HEK293 (cell line): ENCODE data around the gene PA2G4.

ENCODE experiments used
- BCL11B ChIP-seq: fragments of 450-650 bp; formaldehyde crosslinking; IDR thresholded peaks from 2 replicates; pipeline ENCODE4 v1.5.1; 2016; ENCODE audit warnings: low read depth, missing biosample characterization, missing genetic modification characterization
- CTCF ChIP-seq: fragments of 450-650 bp; formaldehyde crosslinking; IDR thresholded peaks from 2 replicates; pipeline ENCODE4 v1.5.1; 2016; ENCODE audit warnings: missing biosample characterization, missing genetic modification characterization
- GLIS2 ChIP-seq: fragments of 450-650 bp; formaldehyde crosslinking; IDR thresholded peaks from 2 replicates; pipeline ENCODE4 v1.5.1; 2016; ENCODE audit warnings: missing biosample characterization, missing genetic modification characterization
- IKZF3 ChIP-seq: fragments of 450-650 bp; IDR thresholded peaks from 2 replicates; pipeline ENCODE4 v1.5.0; 2018; ENCODE audit warnings: missing biosample characterization, mild to moderate bottlenecking, missing genetic modification characterization, moderate library complexity
- KLF8 ChIP-seq: fragments of 450-650 bp; formaldehyde crosslinking; IDR thresholded peaks from 2 replicates; pipeline ENCODE4 v1.5.1; 2016; ENCODE audit warnings: missing biosample characterization, missing genetic modification characterization
- KLF9 ChIP-seq: fragments of 450-650 bp; formaldehyde crosslinking; IDR thresholded peaks from 2 replicates; pipeline ENCODE4 v1.5.1; 2016; ENCODE audit warnings: missing biosample characterization, missing genetic modification characterization, low read depth
- PRDM1 ChIP-seq: fragments of 450-650 bp; formaldehyde crosslinking; IDR thresholded peaks from 2 replicates; pipeline ENCODE4; 2016; ENCODE audit warnings: missing biosample characterization, missing genetic modification characterization
- SP7 ChIP-seq: fragments of 450-650 bp; formaldehyde crosslinking; IDR thresholded peaks from 2 replicates; pipeline ENCODE4 v1.5.1; 2016; ENCODE audit warnings: missing biosample characterization, missing genetic modification characterization
- YY1 ChIP-seq: fragments of 450-650 bp; formaldehyde crosslinking; IDR thresholded peaks from 2 replicates; pipeline ENCODE4 v1.5.1; 2018; ENCODE audit warnings: missing biosample characterization, missing genetic modification characterization
- ZBTB48 ChIP-seq: fragments of 450-650 bp; formaldehyde crosslinking; IDR thresholded peaks from 2 replicates; pipeline ENCODE4 v1.5.1; 2016; ENCODE audit warnings: missing biosample characterization, missing genetic modification characterization
- ZFHX2 ChIP-seq: fragments of 450-650 bp; formaldehyde crosslinking; conservative IDR thresholded peaks from 2 replicates; pipeline ENCODE4 v1.5.1; 2016; ENCODE audit warnings: missing biosample characterization, missing genetic modification characterization
- ZFP41 ChIP-seq: fragments of 450-650 bp; formaldehyde crosslinking; IDR thresholded peaks from 2 replicates; pipeline ENCODE4 v1.5.1; 2016; ENCODE audit warnings: missing biosample characterization, missing genetic modification characterization, borderline replicate concordance
- ZNF24 ChIP-seq: fragments of 450-650 bp; formaldehyde crosslinking; IDR thresholded peaks from 2 replicates; pipeline ENCODE4 v1.5.1; 2016; ENCODE audit warnings: missing biosample characterization, missing genetic modification characterization
- ZNF335 ChIP-seq: fragments of 450-650 bp; formaldehyde crosslinking; conservative IDR thresholded peaks from 2 replicates; pipeline ENCODE4 v1.5.1; 2016; ENCODE audit warnings: missing biosample characterization, missing genetic modification characterization
- ZNF366 ChIP-seq: fragments of 450-650 bp; formaldehyde crosslinking; conservative IDR thresholded peaks from 2 replicates; pipeline ENCODE4 v1.5.1; 2016; ENCODE audit warnings: missing biosample characterization, missing genetic modification characterization
- ZNF530 ChIP-seq: fragments of 450-650 bp; formaldehyde crosslinking; IDR thresholded peaks from 2 replicates; pipeline ENCODE4 v1.5.1; 2016; ENCODE audit warnings: low read depth, missing biosample characterization, missing genetic modification characterization
- ZNF654 ChIP-seq: fragments of 450-650 bp; formaldehyde crosslinking; IDR thresholded peaks from 2 replicates; pipeline ENCODE4 v1.5.1; 2016; ENCODE audit warnings: low read depth, missing biosample characterization, missing genetic modification characterization
- ZNF660 ChIP-seq: fragments of 450-650 bp; IDR thresholded peaks from 2 replicates; pipeline ENCODE4 v1.5.1; 2018; ENCODE audit warnings: missing biosample characterization, mild to moderate bottlenecking, missing genetic modification characterization
- ZXDB ChIP-seq: fragments of 450-650 bp; formaldehyde crosslinking; IDR thresholded peaks from 2 replicates; pipeline ENCODE4 v1.5.1; 2016; ENCODE audit warnings: missing biosample characterization, missing genetic modification characterization
- TF ChIP-seq, protein P1 (sequence below): fragments of 450-650 bp; formaldehyde crosslinking; IDR thresholded peaks from 2 replicates; pipeline ENCODE4 v1.5.1; 2017; ENCODE audit warnings: missing biosample characterization, missing genetic modification characterization
- TF ChIP-seq, protein P2 (sequence below): fragments of 450-650 bp; formaldehyde crosslinking; IDR thresholded peaks from 2 replicates; pipeline ENCODE4 v1.5.1; 2017; ENCODE audit warnings: missing biosample characterization, missing genetic modification characterization
- TF ChIP-seq, protein P3 (sequence below): fragments of 450-650 bp; formaldehyde crosslinking; IDR thresholded peaks from 2 replicates; pipeline ENCODE4 v1.5.1; 2016; ENCODE audit warnings: missing biosample characterization, missing genetic modification characterization
- TF ChIP-seq, protein P4 (sequence below): fragments of 450-650 bp; formaldehyde crosslinking; IDR thresholded peaks from 2 replicates; pipeline ENCODE4 v1.5.1; 2016; ENCODE audit warnings: missing biosample characterization, missing genetic modification characterization
- TF ChIP-seq, protein P5 (sequence below): fragments of 450-650 bp; formaldehyde crosslinking; IDR thresholded peaks from 2 replicates; pipeline ENCODE4 v1.5.0; 2017; ENCODE audit warnings: missing biosample characterization, missing genetic modification characterization, borderline replicate concordance
- TF ChIP-seq, protein P6 (sequence below): fragments of 450-650 bp; formaldehyde crosslinking; IDR thresholded peaks from 2 replicates; pipeline ENCODE4 v1.5.1; 2016; ENCODE audit warnings: missing biosample characterization, missing genetic modification characterization

The PA2G4 gene

GRCh38 chr12:56119361-56119796, 15.0 kb downstream of the PA2G4 start (continued):
- TF ChIP-seq, protein P1, sequence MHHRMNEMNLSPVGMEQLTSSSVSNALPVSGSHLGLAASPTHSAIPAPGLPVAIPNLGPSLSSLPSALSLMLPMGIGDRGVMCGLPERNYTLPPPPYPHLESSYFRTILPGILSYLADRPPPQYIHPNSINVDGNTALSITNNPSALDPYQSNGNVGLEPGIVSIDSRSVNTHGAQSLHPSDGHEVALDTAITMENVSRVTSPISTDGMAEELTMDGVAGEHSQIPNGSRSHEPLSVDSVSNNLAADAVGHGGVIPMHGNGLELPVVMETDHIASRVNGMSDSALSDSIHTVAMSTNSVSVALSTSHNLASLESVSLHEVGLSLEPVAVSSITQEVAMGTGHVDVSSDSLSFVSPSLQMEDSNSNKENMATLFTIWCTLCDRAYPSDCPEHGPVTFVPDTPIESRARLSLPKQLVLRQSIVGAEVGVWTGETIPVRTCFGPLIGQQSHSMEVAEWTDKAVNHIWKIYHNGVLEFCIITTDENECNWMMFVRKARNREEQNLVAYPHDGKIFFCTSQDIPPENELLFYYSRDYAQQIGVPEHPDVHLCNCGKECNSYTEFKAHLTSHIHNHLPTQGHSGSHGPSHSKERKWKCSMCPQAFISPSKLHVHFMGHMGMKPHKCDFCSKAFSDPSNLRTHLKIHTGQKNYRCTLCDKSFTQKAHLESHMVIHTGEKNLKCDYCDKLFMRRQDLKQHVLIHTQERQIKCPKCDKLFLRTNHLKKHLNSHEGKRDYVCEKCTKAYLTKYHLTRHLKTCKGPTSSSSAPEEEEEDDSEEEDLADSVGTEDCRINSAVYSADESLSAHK (tag by site-specific recombination): 0 out of 2 replicates have a peak, but pooled peaks have one; percentile 38
- TF ChIP-seq ZNF530 (tag by site-specific recombination): no peak
- no peak for TF ChIP-seq ZFP41 (tag by site-specific recombination)
- TF ChIP-seq ZNF654 (tag by site-specific recombination): peak; percentile 95
- TF ChIP-seq KLF9 (tag by site-specific recombination): peak; percentile 25; the same call in 1 of the 2 replicates
- TF ChIP-seq, protein P2, sequence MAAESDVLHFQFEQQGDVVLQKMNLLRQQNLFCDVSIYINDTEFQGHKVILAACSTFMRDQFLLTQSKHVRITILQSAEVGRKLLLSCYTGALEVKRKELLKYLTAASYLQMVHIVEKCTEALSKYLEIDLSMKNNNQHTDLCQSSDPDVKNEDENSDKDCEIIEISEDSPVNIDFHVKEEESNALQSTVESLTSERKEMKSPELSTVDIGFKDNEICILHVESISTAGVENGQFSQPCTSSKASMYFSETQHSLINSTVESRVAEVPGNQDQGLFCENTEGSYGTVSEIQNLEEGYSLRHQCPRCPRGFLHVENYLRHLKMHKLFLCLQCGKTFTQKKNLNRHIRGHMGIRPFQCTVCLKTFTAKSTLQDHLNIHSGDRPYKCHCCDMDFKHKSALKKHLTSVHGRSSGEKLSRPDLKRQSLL (tag by site-specific recombination): 0 out of 2 replicates have a peak, but pooled peaks have one; percentile 16
- TF ChIP-seq, protein P3, sequence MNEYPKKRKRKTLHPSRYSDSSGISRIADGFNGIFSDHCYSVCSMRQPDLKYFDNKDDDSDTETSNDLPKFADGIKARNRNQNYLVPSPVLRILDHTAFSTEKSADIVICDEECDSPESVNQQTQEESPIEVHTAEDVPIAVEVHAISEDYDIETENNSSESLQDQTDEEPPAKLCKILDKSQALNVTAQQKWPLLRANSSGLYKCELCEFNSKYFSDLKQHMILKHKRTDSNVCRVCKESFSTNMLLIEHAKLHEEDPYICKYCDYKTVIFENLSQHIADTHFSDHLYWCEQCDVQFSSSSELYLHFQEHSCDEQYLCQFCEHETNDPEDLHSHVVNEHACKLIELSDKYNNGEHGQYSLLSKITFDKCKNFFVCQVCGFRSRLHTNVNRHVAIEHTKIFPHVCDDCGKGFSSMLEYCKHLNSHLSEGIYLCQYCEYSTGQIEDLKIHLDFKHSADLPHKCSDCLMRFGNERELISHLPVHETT (tag by site-specific recombination): 0 out of 2 replicates have a peak, but pooled peaks have one; percentile 46
- TF ChIP-seq CTCF: peak; percentile 91
- TF ChIP-seq BCL11B (tag by site-specific recombination): peak; percentile 89
- peak; percentile 36; the same call in 1 of the 2 replicates for TF ChIP-seq ZNF660 (tag by site-specific recombination)
- peak; percentile 26; the same call in 1 of the 2 replicates for TF ChIP-seq ZFHX2 (tag by site-specific recombination)
- TF ChIP-seq GLIS2 (tag by site-specific recombination): peak; percentile 72
- TF ChIP-seq PRDM1 (tag by site-specific recombination): no peak
- TF ChIP-seq, protein P4, sequence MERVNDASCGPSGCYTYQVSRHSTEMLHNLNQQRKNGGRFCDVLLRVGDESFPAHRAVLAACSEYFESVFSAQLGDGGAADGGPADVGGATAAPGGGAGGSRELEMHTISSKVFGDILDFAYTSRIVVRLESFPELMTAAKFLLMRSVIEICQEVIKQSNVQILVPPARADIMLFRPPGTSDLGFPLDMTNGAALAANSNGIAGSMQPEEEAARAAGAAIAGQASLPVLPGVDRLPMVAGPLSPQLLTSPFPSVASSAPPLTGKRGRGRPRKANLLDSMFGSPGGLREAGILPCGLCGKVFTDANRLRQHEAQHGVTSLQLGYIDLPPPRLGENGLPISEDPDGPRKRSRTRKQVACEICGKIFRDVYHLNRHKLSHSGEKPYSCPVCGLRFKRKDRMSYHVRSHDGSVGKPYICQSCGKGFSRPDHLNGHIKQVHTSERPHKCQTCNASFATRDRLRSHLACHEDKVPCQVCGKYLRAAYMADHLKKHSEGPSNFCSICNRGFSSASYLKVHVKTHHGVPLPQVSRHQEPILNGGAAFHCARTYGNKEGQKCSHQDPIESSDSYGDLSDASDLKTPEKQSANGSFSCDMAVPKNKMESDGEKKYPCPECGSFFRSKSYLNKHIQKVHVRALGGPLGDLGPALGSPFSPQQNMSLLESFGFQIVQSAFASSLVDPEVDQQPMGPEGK: peak; percentile 91
- TF ChIP-seq, protein P5, sequence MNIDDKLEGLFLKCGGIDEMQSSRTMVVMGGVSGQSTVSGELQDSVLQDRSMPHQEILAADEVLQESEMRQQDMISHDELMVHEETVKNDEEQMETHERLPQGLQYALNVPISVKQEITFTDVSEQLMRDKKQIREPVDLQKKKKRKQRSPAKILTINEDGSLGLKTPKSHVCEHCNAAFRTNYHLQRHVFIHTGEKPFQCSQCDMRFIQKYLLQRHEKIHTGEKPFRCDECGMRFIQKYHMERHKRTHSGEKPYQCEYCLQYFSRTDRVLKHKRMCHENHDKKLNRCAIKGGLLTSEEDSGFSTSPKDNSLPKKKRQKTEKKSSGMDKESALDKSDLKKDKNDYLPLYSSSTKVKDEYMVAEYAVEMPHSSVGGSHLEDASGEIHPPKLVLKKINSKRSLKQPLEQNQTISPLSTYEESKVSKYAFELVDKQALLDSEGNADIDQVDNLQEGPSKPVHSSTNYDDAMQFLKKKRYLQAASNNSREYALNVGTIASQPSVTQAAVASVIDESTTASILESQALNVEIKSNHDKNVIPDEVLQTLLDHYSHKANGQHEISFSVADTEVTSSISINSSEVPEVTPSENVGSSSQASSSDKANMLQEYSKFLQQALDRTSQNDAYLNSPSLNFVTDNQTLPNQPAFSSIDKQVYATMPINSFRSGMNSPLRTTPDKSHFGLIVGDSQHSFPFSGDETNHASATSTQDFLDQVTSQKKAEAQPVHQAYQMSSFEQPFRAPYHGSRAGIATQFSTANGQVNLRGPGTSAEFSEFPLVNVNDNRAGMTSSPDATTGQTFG (tag by site-specific recombination): no peak
- TF ChIP-seq ZNF24: no peak
- 0 out of 2 replicates have a peak, but pooled peaks have one; percentile 19 for TF ChIP-seq ZNF335 (tag by site-specific recombination)
- TF ChIP-seq ZXDB (tag by site-specific recombination): peak; percentile 72
- TF ChIP-seq ZBTB48: peak; percentile 36; the same call in 1 of the 2 replicates
- no peak for TF ChIP-seq YY1 (tag by site-specific recombination)
- TF ChIP-seq, protein P6, sequence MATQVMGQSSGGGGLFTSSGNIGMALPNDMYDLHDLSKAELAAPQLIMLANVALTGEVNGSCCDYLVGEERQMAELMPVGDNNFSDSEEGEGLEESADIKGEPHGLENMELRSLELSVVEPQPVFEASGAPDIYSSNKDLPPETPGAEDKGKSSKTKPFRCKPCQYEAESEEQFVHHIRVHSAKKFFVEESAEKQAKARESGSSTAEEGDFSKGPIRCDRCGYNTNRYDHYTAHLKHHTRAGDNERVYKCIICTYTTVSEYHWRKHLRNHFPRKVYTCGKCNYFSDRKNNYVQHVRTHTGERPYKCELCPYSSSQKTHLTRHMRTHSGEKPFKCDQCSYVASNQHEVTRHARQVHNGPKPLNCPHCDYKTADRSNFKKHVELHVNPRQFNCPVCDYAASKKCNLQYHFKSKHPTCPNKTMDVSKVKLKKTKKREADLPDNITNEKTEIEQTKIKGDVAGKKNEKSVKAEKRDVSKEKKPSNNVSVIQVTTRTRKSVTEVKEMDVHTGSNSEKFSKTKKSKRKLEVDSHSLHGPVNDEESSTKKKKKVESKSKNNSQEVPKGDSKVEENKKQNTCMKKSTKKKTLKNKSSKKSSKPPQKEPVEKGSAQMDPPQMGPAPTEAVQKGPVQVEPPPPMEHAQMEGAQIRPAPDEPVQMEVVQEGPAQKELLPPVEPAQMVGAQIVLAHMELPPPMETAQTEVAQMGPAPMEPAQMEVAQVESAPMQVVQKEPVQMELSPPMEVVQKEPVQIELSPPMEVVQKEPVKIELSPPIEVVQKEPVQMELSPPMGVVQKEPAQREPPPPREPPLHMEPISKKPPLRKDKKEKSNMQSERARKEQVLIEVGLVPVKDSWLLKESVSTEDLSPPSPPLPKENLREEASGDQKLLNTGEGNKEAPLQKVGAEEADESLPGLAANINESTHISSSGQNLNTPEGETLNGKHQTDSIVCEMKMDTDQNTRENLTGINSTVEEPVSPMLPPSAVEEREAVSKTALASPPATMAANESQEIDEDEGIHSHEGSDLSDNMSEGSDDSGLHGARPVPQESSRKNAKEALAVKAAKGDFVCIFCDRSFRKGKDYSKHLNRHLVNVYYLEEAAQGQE (tag by site-specific recombination): 0 out of 2 replicates have a peak, but pooled peaks have one; percentile 19
- TF ChIP-seq SP7: peak; percentile 62
- peak; percentile 40; the same call in 1 of the 2 replicates for TF ChIP-seq KLF8 (tag by site-specific recombination)
- TF ChIP-seq IKZF3 (tag by site-specific recombination): peak; percentile 95
- TF ChIP-seq ZNF366: 0 out of 2 replicates have a peak, but pooled peaks have one; percentile 31
